ENCODE data around the gene IL1R2. TPM values are rescaled to one million over a fixed set of nuclear protein-coding genes. Genes with fewer than 3 reads are reported as not detected.
A peak's percentile ranks its signal among the peaks of the same experiment; 100 is the strongest.
"Not testable (repeated sequence)": the region's sequence is repeated elsewhere in the genome, so short reads cannot be mapped to it uniquely, and the experiment has no call there.

IL1R2 gene
- total and polyA plus RNA-seq, 3 donors from 2014 or later, result 2.2 to 3.7 (median 2.7) TPM

DNA sequence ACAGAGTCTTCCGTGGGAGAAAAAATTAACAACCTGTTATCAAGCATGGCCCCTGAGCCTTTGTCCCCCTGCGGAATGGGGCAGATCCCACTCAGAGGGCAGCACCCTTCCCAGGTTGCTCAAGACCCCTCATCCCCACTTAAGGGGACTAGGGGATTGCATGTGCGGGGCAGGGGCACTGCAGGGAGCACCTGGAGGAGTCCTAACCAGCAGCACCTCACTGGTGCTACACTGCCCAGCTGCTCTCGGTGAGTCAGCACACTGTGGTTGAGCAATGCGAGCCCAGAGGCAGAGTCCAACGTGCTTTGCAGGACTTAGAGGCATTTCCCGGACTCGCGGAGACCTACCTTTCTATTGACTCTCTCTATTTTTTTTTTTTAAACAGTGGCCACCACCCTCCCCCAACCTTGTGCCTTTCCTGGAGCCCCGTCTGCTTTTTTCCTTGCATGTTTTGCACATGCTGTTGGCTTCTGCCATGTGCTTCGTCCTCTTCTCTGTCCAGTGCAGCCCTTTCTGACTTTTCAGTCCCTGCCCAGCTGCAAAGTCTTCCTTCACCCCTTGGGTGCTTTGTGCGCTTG, 74.0 kb downstream of the IL1R2 start:
- TF ChIP-seq, protein P1, sequence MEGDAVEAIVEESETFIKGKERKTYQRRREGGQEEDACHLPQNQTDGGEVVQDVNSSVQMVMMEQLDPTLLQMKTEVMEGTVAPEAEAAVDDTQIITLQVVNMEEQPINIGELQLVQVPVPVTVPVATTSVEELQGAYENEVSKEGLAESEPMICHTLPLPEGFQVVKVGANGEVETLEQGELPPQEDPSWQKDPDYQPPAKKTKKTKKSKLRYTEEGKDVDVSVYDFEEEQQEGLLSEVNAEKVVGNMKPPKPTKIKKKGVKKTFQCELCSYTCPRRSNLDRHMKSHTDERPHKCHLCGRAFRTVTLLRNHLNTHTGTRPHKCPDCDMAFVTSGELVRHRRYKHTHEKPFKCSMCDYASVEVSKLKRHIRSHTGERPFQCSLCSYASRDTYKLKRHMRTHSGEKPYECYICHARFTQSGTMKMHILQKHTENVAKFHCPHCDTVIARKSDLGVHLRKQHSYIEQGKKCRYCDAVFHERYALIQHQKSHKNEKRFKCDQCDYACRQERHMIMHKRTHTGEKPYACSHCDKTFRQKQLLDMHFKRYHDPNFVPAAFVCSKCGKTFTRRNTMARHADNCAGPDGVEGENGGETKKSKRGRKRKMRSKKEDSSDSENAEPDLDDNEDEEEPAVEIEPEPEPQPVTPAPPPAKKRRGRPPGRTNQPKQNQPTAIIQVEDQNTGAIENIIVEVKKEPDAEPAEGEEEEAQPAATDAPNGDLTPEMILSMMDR (IDR thresholded peaks at IDR 0.05), result no peak
- no peak for TF ChIP-seq POLR2A (IDR thresholded peaks at IDR 0.05)
- WGBS, 2 donors, result 78 to 93% methylated on average over 11 to 12 of the region's 12 CpGs
- H3K4me3 ChIP-seq, result no peak overlapping the region
- peak overlapping the region; percentile 72 to 92 for H3K27ac ChIP-seq
- DNase-seq, result no peak
- H3K36me3 ChIP-seq (ENCODE audit: low read depth, missing control alignments), result no peaks in the 10 kb centered on the region
- intact Hi-C loops (cut with DNase I; ENCODE audit: low total_unique reads), result no loop called here
- H3K27me3 ChIP-seq, result no peaks in the 10 kb centered on the region
- peaks cover 56% of the 10 kb centered on the region for H3K4me1 ChIP-seq
- no peaks in the 10 kb centered on the region for H3K9me3 ChIP-seq

DNA sequence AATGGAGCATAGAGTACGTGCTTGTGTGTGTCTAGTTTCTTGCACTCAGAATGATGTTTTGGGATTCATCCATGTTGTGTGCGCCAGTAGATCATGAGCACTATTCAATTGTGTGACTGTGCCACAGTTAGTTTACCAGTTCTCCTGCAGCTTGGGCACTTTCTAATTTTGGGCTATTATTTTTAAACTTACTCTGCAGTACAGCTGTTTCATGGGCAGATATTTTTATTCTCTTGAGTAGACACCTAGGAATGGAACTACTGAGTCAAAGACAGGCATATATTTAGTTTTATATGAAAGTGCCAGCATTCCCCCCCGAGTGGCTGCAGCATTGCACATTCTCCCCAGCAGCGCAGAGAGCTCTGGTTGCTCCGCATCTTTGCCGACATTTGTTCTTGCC, 74.8 kb downstream of the IL1R2 start:
- Histone ChIP-seq H3K27ac (no peak overlapping the region), H3K36me3 (ENCODE audit: low read depth, missing control alignments) (no peaks in the 10 kb centered on the region), H3K4me1 (peaks cover 48% of the 10 kb centered on the region), H3K9me3 (no peaks in the 10 kb centered on the region), H3K27me3 (no peaks in the 10 kb centered on the region), H3K4me3 (no peak overlapping the region)
- WGBS, 2 donors, result 70 to 95% methylated on average over 6 of the region's 6 CpGs
- no peak for TF ChIP-seq POLR2A (IDR thresholded peaks at IDR 0.05)
- TF ChIP-seq, protein P1 (IDR thresholded peaks at IDR 0.05), result no peak
- DNase-seq, result no peak
- intact Hi-C loops (cut with DNase I; ENCODE audit: low total_unique reads), result no loop called here

DNA sequence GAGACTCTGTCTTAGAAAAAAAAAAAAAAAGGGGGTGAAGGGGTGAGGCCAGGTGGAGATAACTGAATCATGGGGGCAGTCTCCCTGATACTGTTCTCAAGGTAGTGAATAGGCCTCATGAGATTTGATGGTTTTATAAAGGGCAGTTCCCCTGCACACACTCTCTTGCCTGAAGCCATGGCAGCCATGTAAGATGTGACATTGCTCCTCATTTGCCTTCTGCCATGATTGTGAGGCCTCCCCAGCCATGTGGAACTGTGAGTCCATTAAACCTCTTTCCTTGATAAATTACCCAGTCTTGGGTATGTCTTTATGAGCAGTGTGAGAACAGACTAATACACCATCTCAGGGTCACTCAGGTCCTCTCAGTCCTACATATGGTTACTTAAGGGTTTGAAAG, 76.4 kb downstream of the IL1R2 start:
- H3K9me3 ChIP-seq; DNase-seq; H3K27me3 ChIP-seq; H3K4me3 ChIP-seq; intact Hi-C loops (cut with DNase I; ENCODE audit: low total_unique reads); H3K36me3 ChIP-seq (ENCODE audit: low read depth, missing control alignments): not testable (repeated sequence)
- Histone ChIP-seq H3K4me1 (peaks cover 33% of the 10 kb centered on the region), H3K27ac (peak overlapping the region in 1 of 2 donors; percentile 82)

DNA sequence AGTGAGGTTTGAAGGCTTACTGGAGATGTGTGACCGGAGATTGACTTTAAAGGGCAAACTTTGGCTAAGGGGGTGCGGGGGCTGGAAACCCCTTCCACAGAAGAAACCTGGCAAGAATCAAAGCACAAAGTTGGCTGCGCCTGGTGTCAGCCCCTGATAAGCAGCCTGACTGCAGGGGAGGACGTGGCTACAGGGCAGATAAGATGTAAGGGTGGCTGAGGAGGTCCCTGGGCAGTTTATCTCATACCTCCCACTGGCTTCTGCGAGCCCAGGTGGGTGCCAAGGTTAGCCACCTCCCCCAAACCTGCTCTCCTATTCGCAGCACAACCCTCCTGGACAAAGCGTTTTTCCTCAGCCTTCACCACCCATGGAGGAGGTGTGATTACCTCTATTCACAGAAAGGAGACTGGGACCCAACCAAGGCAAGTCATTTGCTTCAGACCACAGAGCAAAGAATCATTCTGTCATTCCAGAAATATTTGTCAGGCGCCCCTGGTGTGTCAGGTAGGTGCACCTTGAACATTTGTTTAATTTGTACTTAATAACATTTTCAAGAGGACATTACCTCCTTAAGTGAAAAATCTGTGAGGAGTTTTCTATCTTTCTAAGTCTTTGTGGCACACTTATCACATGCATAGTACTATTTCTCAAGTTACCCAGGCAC, 77.7 kb downstream of the IL1R2 start:
- Histone ChIP-seq H3K4me3 (no peak overlapping the region), H3K4me1 (peaks cover 23% of the 10 kb centered on the region), H3K27ac (peak overlapping the region; percentile 77 to 82), H3K36me3 (ENCODE audit: low read depth, missing control alignments) (no peaks in the 10 kb centered on the region), H3K27me3 (no peaks in the 10 kb centered on the region), H3K9me3 (no peaks in the 10 kb centered on the region)
- TF ChIP-seq POLR2A (IDR thresholded peaks at IDR 0.05), result no peak
- TF ChIP-seq, protein P1 (IDR thresholded peaks at IDR 0.05), result no peak
- WGBS, 2 donors, result 74 to 75% methylated on average over 8 of the region's 8 CpGs
- intact Hi-C loops (cut with DNase I; ENCODE audit: low total_unique reads), result no loop called here
- DNase-seq, result peak; percentile 81

- Histone ChIP-seq H3K4me3 (no peak overlapping the region), H3K9me3 (no peaks in the 10 kb centered on the region), H3K36me3 (ENCODE audit: low read depth, missing control alignments) (no peaks in the 10 kb centered on the region), H3K27ac (peak overlapping the region; percentile 77 to 82), H3K27me3 (no peaks in the 10 kb centered on the region), H3K4me1 (peaks cover 16% of the 10 kb centered on the region)
- intact Hi-C loops (cut with DNase I; ENCODE audit: low total_unique reads), result no loop called here
- peak; percentile 95 for DNase-seq
- 33 to 53% methylated on average over 8 of the region's 8 CpGs for WGBS, 2 donors
- TF ChIP-seq, protein P1 (IDR thresholded peaks at IDR 0.05), result no peak
- no peak for TF ChIP-seq POLR2A (IDR thresholded peaks at IDR 0.05)
Observed at GRCh38 chr2:102070058-102070642, 78.4 kb downstream of the IL1R2 start.

All from testis (tissue), 3 donors.